GM10847 (cell line): ENCODE results near the gene ABCA9.

Experiments used
- POLR2A ChIP-seq: IDR thresholded peaks from 2 replicates; pipeline ENCODE4 v1.6.1; 2011; ENCODE audit not compliant: insufficient read length; ENCODE audit errors: extremely low read depth

Gene ABCA9

DNA sequence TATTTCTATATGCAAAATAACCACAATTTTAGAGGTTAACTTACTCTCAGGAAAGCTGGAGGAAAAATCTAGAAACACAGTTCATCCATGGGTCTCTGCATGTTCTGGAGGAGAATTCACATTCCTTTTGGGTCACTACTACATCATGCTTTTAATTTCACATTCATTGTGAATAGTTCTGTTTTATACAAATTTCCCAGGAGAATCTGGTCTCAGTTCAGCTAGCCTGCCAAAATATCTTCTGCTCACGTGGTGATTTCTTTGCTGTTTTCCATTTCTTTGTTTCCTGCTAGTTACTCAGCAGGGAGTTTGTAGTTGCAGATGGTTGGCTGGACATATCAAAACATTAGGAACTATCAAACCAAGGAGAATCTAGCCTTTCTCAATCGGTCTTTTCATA, at the start of gene ABCA9:
ABCA9 (minus strand) TSS at position 106 of the 400 bp plus-strand sequence. CDS start 9,801 bp downstream, outside the sequence.
- TF ChIP-seq POLR2A = no peak

GRCh38 chr17:69105907-69106730, 45.4 kb upstream of the ABCA9 start:
- no peak for TF ChIP-seq POLR2A

- TF ChIP-seq POLR2A = no peak
Observed at GRCh38 chr17:69103557-69104233, 43.0 kb upstream of the ABCA9 start.

DNA sequence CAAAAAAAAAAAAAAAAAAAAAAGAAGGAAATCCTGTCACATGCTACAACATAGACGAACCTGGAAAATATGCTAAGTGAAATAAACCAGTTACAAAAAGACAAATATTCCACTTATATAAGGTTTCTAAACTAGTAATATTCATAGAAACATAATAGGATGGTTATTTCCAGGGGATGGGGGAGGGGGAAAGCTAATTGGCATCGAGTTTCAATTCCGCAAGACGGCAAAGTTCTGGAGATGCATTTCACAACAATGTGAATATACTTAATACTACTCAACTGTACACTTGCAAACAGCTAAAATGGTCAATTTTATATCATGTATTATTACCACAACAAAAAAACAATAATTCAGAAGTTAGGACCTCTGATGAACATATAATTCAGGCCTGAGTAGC, 37.9 kb upstream of the ABCA9 start:
- TF ChIP-seq POLR2A = no peak

DNA sequence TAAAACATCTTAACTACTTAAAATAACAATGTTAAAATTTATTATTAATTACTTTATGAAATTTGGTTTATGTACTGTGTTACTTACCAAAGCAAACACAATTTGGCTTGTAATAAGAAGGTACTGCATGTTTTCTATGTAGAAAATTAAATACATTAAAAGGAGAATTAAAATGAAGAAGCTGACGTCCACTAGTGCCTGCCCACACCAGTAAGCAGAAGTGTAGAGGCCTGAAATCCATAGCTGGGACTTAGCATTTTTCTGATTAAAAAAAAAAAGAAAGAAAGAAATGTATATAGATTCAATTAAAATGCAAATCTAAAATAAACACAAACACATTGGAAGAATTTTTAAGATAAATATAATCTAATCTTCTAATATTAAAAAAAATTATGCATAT, 35.8 kb upstream of the ABCA9 start:
- TF ChIP-seq POLR2A = no peak

GRCh38 chr17:69093995-69094394, 33.3 kb upstream of the ABCA9 start:
- TF ChIP-seq POLR2A = no peak

DNA sequence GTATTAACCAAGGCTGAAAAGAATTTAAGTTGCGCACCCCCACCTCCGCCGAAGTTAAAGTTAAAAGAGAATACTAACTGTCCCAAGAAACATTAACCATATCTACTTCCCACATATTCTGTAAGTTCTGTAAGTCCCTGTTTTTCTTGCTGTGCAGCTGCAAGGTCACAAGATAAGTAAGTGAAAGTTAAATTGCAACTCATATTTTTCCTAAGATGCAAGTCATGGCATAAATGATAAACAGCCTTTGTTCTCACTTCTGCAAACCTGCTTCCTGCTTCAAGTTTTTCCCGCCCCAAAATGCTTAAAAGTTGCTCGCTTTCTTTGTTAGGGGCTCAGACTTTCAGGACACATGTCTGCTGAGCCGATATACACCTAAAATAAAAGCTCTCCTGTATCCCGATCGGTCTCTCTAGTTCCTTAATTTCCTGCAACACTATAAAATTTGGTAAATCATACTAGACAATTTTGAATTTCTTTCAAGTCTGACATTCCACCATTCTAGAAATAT, 32.6 kb upstream of the ABCA9 start:
- no peak for TF ChIP-seq POLR2A

DNA sequence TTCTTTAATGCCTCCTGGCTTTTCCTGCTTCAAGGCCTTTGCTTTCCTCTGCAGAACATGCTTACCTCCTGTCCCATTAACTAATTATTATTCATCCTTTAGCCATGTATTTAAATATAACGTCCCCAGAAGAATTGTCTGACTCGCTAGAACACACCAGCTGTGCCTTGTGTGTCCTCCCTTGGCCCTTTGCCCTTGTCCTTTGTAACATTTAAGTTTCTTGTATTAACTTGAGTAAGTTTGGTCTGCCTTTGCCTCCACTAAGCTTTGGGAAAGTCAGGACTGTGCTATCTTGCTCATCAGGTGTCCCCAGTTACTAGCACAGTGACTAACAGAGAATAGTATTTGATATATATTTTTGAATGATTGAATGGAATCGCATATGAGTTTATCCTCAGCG, 29.6 kb upstream of the ABCA9 start:
- no peak for TF ChIP-seq POLR2A

- no peak for TF ChIP-seq POLR2A
Observed at GRCh38 chr17:69088643-69089200, 28.0 kb upstream of the ABCA9 start.

- no peak for TF ChIP-seq POLR2A
Observed at GRCh38 chr17:69086641-69087040, 25.9 kb upstream of the ABCA9 start.

DNA sequence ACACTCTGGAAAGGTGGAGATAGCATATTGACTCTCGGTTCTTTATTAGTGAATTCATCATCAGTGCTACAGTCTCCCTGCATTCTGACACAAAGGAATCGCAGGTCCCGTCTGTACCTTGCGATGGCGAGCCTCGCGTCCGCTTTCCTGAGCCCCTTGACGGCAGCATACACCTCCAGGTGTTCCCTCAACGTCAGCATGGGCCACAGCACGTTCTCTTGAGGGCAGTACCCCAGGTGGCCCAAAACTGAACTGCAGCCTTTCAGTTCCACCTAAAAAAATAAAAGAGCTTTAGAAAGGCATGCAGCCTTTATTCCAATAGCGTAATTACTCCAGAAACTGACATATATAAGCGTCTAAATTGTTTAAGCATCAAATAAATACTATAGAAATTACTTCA, 24.2 kb upstream of the ABCA9 start:
- TF ChIP-seq POLR2A = no peak

DNA sequence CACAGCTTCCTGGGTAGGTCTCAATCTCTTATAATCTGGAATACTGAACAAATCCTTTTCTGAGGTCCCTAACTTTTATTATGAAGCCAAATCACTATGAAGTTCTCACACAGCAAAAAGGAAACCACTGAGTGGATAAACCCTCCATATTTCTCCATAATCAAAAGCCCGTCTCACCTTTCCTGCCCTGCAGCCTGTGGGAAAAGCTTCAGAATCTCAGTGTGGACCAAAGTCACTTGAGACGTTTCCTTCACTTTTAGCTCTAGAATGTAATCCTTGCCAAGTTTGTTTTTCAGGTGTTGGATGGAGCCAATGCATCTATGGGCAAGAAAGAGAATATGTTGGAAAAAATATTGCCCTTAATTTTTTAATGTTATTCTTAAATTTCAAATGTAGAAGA, 22.0 kb upstream of the ABCA9 start:
- TF ChIP-seq POLR2A = no peak

DNA sequence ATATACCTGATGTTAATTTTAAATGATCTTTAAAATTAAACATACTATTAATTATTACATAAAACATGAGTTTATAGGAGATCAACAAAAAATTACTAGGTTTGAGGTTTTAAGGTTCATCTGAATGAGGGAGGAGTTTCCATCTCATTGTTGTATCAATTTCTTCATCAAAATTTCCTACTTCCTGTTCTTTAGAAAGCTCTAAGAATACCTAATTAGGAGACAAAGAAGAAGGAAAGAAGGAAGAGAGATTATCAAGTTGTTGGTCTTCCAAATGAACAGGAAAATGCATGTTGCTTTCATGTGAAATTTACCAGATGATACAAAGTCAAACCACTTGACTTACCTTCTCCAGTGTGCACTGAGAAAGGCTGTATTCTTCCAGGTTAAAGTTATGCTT, 18.1 kb upstream of the ABCA9 start:
- TF ChIP-seq POLR2A = no peak

GRCh38 chr17:69075823-69076222, 15.1 kb upstream of the ABCA9 start:
- no peak for TF ChIP-seq POLR2A

GRCh38 chr17:69069226-69069750, 8.6 kb upstream of the ABCA9 start:
- TF ChIP-seq POLR2A = no peak

DNA sequence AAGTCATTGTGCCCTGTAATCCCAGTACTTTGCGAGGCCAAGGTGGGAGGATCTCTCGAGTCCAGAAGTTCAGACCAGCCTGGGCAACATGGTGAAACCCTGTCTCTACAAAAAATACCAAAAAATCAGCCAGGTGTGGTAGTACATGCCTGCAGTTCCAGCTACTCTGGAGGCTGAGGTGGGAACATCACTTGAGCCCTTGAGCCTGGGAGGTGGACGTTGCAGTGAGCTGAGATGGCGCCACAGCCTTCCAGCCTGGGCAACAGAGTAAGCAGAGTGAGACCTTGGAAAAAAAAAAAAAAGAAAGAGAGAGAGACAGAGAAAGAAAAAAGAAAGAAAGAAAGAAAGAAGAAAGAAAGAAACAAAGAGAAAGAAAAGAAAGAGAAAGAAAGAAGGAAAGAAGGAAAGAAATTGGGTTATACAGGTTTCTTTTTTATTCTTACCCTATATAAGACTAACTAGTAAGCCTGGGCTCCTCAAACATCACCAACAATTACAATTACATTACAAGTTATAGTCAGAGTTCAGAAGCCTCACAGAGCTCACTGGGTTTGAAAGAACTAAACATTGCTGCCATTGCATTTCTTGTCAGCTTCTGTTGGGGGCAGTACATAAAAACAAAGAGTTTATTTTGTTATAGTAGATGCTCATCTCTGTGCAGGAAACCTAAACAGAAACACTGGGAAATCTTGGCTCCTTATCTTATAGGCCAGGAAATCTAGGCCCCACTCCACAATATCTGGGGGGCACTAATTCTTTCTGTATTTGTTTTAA, 6.7 kb upstream of the ABCA9 start:
- TF ChIP-seq POLR2A = no peak

DNA sequence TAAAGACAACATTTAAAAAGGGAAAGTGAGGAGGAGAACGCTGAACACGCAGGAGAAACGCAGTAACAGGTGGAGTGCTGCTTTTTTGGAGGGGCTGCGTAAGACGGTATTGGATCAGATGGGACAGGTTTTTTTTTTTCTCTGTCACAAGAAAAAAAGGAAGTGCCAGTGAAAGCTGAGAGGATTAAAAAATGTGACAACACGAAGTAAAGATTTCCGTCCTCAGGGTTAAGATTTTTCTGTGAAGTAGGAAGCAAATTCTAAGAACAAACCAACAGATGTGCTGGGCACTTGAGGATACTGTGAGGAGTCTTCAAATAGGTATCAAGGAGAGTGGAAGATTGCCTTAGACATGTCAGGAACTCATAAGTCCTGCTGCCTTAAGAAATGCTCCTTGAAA, 5.8 kb upstream of the ABCA9 start:
- TF ChIP-seq POLR2A = no peak
